ENCODE results near the gene STXBP1.

GRCh38 chr9:127599550-127599891, 12.6 kb upstream of the STXBP1 start:
- TF ChIP-seq CTCF (conservative IDR thresholded peaks at IDR 0.05) (no peak), EZH2 (IDR thresholded peaks at IDR 0.05; ENCODE audit: low read depth) (no peak)
